ENCODE results near the gene TBX4. TPM values are rescaled to one million over a fixed set of nuclear protein-coding genes. Genes with fewer than 3 reads are reported as not detected.

The TBX4 gene
- total RNA-seq, 1 experiment from 2014 or later = not detected

- DNase-seq (ENCODE audit: unreplicated experiment) = no peak
- no peak for TF ChIP-seq CTCF (IDR thresholded peaks at IDR 0.05; ENCODE audit: unreplicated experiment)
- no peaks in the 10 kb centered on the region for H3K36me3 Mint-ChIP-seq (ENCODE audit: insufficient read depth, unreplicated experiment)
- no peak overlapping the region for H3K27ac Mint-ChIP-seq (ENCODE audit: low read depth, unreplicated experiment)
- CTCF ChIA-PET = interaction anchor here (1.0 to 1.1 kb wide), 2 partner anchors 9 to 74 kb away, joined by 3 to 6 read pairs; no protein-coding TSS in a partner anchor
- intact Hi-C loops (cut with micrococcal nuclease) = no loop called here
- no peaks in the 10 kb centered on the region for H3K9me3 Mint-ChIP-seq (ENCODE audit: unreplicated experiment)
- no peak overlapping the region for H3K4me3 Mint-ChIP-seq (ENCODE audit: unreplicated experiment)
- POLR2A ChIA-PET = interaction anchor here (0.6 to 0.7 kb wide), 2 partner anchors 29 to 97 kb away, joined by 3 to 4 read pairs; no protein-coding TSS in a partner anchor
- H3K4me1 Mint-ChIP-seq (ENCODE audit: insufficient read depth, unreplicated experiment) = peaks cover 7% of the 10 kb centered on the region
- H3K27me3 Mint-ChIP-seq (ENCODE audit: insufficient read depth, unreplicated experiment) = no peaks in the 10 kb centered on the region
- no TSS peak for BruUV-seq (replicated peaks)
Measured at GRCh38 chr17:61486135-61487120, 34.2 kb downstream of the TBX4 start.

GRCh38 chr17:61487161-61487988 is 35.2 kb downstream of the TBX4 start:
- no peak overlapping the region for H3K27ac Mint-ChIP-seq (ENCODE audit: low read depth, unreplicated experiment)
- no peak for DNase-seq (ENCODE audit: unreplicated experiment)
- H3K9me3 Mint-ChIP-seq (ENCODE audit: unreplicated experiment) = no peaks in the 10 kb centered on the region
- H3K36me3 Mint-ChIP-seq (ENCODE audit: insufficient read depth, unreplicated experiment) = no peaks in the 10 kb centered on the region
- no peaks in the 10 kb centered on the region for H3K27me3 Mint-ChIP-seq (ENCODE audit: insufficient read depth, unreplicated experiment)
- ChIA-PET POLR2A (interaction anchor here (0.6 to 0.7 kb wide), 2 partner anchors 30 to 96 kb away, joined by 3 to 4 read pairs; no protein-coding TSS in a partner anchor), CTCF (interaction anchor here (1.1 kb wide), 1 partner anchor 75 kb away, joined by 3 read pairs; no protein-coding TSS in a partner anchor)
- peaks cover 7% of the 10 kb centered on the region for H3K4me1 Mint-ChIP-seq (ENCODE audit: insufficient read depth, unreplicated experiment)
- no TSS peak for BruUV-seq (replicated peaks)
- H3K4me3 Mint-ChIP-seq (ENCODE audit: unreplicated experiment) = no peak overlapping the region
- intact Hi-C loops (cut with micrococcal nuclease) = no loop called here
- TF ChIP-seq CTCF (IDR thresholded peaks at IDR 0.05; ENCODE audit: unreplicated experiment) = no peak

- DNase-seq (ENCODE audit: unreplicated experiment) = no peak
- TF ChIP-seq CTCF (IDR thresholded peaks at IDR 0.05; ENCODE audit: unreplicated experiment) = no peak
- Mint-ChIP-seq H3K27me3 (ENCODE audit: insufficient read depth, unreplicated experiment) (no peaks in the 10 kb centered on the region), H3K4me1 (ENCODE audit: insufficient read depth, unreplicated experiment) (peaks cover 7% of the 10 kb centered on the region), H3K4me3 (ENCODE audit: unreplicated experiment) (no peak overlapping the region), H3K36me3 (ENCODE audit: insufficient read depth, unreplicated experiment) (no peaks in the 10 kb centered on the region), H3K27ac (ENCODE audit: low read depth, unreplicated experiment) (no peak overlapping the region), H3K9me3 (ENCODE audit: unreplicated experiment) (no peaks in the 10 kb centered on the region)
- CTCF ChIA-PET = no interaction called here
- POLR2A ChIA-PET = no interaction called here
- intact Hi-C loops (cut with micrococcal nuclease) = no loop called here
- BruUV-seq (replicated peaks) = no TSS peak
Measured at GRCh38 chr17:61487989-61488595, 35.9 kb downstream of the TBX4 start.

Measured in MCF 10A (cell line).